Naive B cell (primary cell): Measurements from ENCODE around the gene NUP43. TPM values are rescaled to one million over a fixed set of nuclear protein-coding genes. Genes with fewer than 3 reads are reported as not detected.

Experiments used
- ATAC-seq, 2 donors: fragments of 150-1000 bp; cut with Tn5 transposase; 2 replicates each; pipeline ENCODE4 v1.10.0; 2021; ENCODE audit warnings: low read depth in 2 of 2, mild to moderate bottlenecking in 2 of 2, moderate library complexity in 2 of 2
- DNase-seq: peaks from one replicate; pipeline ENCODE4 v3.0.0; 2022
- H3K27ac Mint-ChIP-seq, 6 donors: one replicate each; pipeline ENCODE4 v1.8.0; 2020 to 2022; ENCODE audit warnings: mild to moderate bottlenecking in 6 of 6, mixed read lengths in 6 of 6, moderate library complexity in 5 of 6, inconsistent platforms in 2 of 6
- H3K27me3 Mint-ChIP-seq, 3 donors: one replicate each; pipeline ENCODE4 v1.8.0; 2021 to 2022; ENCODE audit warnings: mixed read lengths in 3 of 3, mild to moderate bottlenecking in 1 of 3
- H3K36me3 Mint-ChIP-seq, 2 donors: one replicate each; pipeline ENCODE4 v1.8.0; 2020 to 2022; ENCODE audit warnings: mixed read lengths in 2 of 2, inconsistent platforms in 1 of 2, mild to moderate bottlenecking in 1 of 2
- H3K4me1 Mint-ChIP-seq, 3 donors: one replicate each; pipeline ENCODE4 v1.8.0; 2020 to 2022; ENCODE audit warnings: mixed read lengths in 3 of 3, inconsistent platforms in 1 of 3, mild to moderate bottlenecking in 1 of 3, moderate library complexity in 1 of 3
- H3K4me3 Mint-ChIP-seq, 8 donors: one replicate each; pipeline ENCODE4 v1.8.0; 2020 to 2022; ENCODE audit warnings: mild to moderate bottlenecking in 8 of 8, mixed read lengths in 8 of 8, moderate library complexity in 8 of 8, inconsistent platforms in 2 of 8
- H3K9me3 Mint-ChIP-seq, 7 donors: one replicate each; pipeline ENCODE4 v1.8.0; 2020 to 2022; ENCODE audit warnings: mixed read lengths in 7 of 7, mild to moderate bottlenecking in 5 of 7, inconsistent platforms in 2 of 7, moderate library complexity in 1 of 7
- polyA plus RNA-seq, 6 donors: library from polyadenylated mRNA; unstranded; fragments of 300-500 nt; fragmentation: Illumina TruSeq; gene quantifications; one replicate each; pipeline ENCODE4 v1.2.3, GENCODE V29; 2021; ENCODE audit warnings: low read depth in 6 of 6

Gene NUP43
- polyA plus RNA-seq, 6 donors from 2014 or later, result 5.0 to 9.6 (median 5.4) TPM; not detected in 1

- peaks cover 10 to 17% (median 17%) of the 10 kb centered on the region in 3 donors for H3K4me1 Mint-ChIP-seq
- H3K4me3 Mint-ChIP-seq, result no peak overlapping the region
- H3K36me3 Mint-ChIP-seq, result no peaks in the 10 kb centered on the region
- DNase-seq (no peak), ATAC-seq (no peak)
- no peaks in the 10 kb centered on the region for H3K9me3 Mint-ChIP-seq
- H3K27me3 Mint-ChIP-seq, result no peaks in the 10 kb centered on the region
- H3K27ac Mint-ChIP-seq, result no peak overlapping the region
Measured at GRCh38 chr6:149729824-149730223, 16.5 kb downstream of the NUP43 start.

- ATAC-seq (no peak), DNase-seq (no peak)
- Mint-ChIP-seq H3K4me3 (peak overlapping the region in 4 of 8 donors; percentile 5 to 65 (median 30)), H3K4me1 (peaks cover 14 to 22% (median 19%) of the 10 kb centered on the region in 3 donors), H3K27ac (peak overlapping the region in 5 of 6 donors; percentile 54 to 92 (median 75)), H3K27me3 (no peaks in the 10 kb centered on the region), H3K36me3 (no peaks in the 10 kb centered on the region), H3K9me3 (no peaks in the 10 kb centered on the region)
Measured at GRCh38 chr6:149728499-149729234, 17.7 kb downstream of the NUP43 start.

GRCh38 chr6:149727793-149728498, 18.4 kb downstream of the NUP43 start:
- H3K27ac Mint-ChIP-seq, result peak overlapping the region in 5 of 6 donors; percentile 54 to 92 (median 75)

GRCh38 chr6:149725785-149726184, 20.5 kb downstream of the NUP43 start:
- no peak overlapping the region for H3K4me3 Mint-ChIP-seq

More at GRCh38 chr6:149727793-149728498, 18.4 kb downstream of the NUP43 start:
- no peaks in the 10 kb centered on the region for H3K36me3 Mint-ChIP-seq
- DNase-seq (no peak), ATAC-seq (peak in 1 of 2 donors; percentile 48)
- peaks cover 14 to 22% (median 19%) of the 10 kb centered on the region in 3 donors for H3K4me1 Mint-ChIP-seq
- H3K9me3 Mint-ChIP-seq, result no peaks in the 10 kb centered on the region
- H3K27me3 Mint-ChIP-seq, result no peaks in the 10 kb centered on the region
- H3K4me3 Mint-ChIP-seq, result peak overlapping the region in 1 of 8 donors; percentile 35

GRCh38 chr6:149723771-149724417, 22.4 kb downstream of the NUP43 start:
- ATAC-seq, result peak; percentile 64 to 77

More at GRCh38 chr6:149725785-149726184, 20.5 kb downstream of the NUP43 start:
- ATAC-seq (no peak), DNase-seq (no peak)
- Mint-ChIP-seq H3K36me3 (no peaks in the 10 kb centered on the region), H3K4me1 (peaks cover 14 to 22% (median 19%) of the 10 kb centered on the region in 3 donors), H3K27ac (no peak overlapping the region), H3K9me3 (no peaks in the 10 kb centered on the region), H3K27me3 (no peaks in the 10 kb centered on the region)

GRCh38 chr6:149723262-149723661, 23.1 kb downstream of the NUP43 start:
- Mint-ChIP-seq H3K4me1 (peaks cover 10 to 11% (median 11%) of the 10 kb centered on the region in 3 donors), H3K27me3 (no peaks in the 10 kb centered on the region), H3K36me3 (no peaks in the 10 kb centered on the region), H3K27ac (peak overlapping the region in 1 of 6 donors; percentile 69), H3K4me3 (no peak overlapping the region), H3K9me3 (no peaks in the 10 kb centered on the region)
- ATAC-seq (no peak), DNase-seq (no peak)

More at GRCh38 chr6:149723771-149724417, 22.4 kb downstream of the NUP43 start:
- peak; percentile 20 for DNase-seq
- Mint-ChIP-seq H3K9me3 (no peaks in the 10 kb centered on the region), H3K27ac (peak overlapping the region in 2 of 6 donors; percentile 64 to 69), H3K4me3 (no peak overlapping the region), H3K4me1 (peaks cover 13 to 16% (median 14%) of the 10 kb centered on the region in 3 donors), H3K36me3 (no peaks in the 10 kb centered on the region), H3K27me3 (no peaks in the 10 kb centered on the region)

GRCh38 chr6:149719531-149719930, 26.8 kb downstream of the NUP43 start:
- Mint-ChIP-seq H3K27me3 (no peaks in the 10 kb centered on the region), H3K27ac (peak overlapping the region in 2 of 6 donors; percentile 51 to 68), H3K36me3 (no peaks in the 10 kb centered on the region), H3K4me3 (peak overlapping the region in 6 of 8 donors; percentile 71 to 96 (median 76)), H3K9me3 (no peaks in the 10 kb centered on the region), H3K4me1 (peaks cover 20 to 28% (median 21%) of the 10 kb centered on the region in 3 donors)
- no peak for ATAC-seq
- no peak for DNase-seq

- peak; percentile 93 to 96 for ATAC-seq
- Mint-ChIP-seq H3K27me3 (no peaks in the 10 kb centered on the region), H3K4me3 (peak within 1 kb of the TSS; percentile 93 to 100 (median 96)), H3K36me3 (no peaks in the 10 kb centered on the region), H3K27ac (peak within 1 kb of the TSS; percentile 93 to 98 (median 96)), H3K9me3 (no peaks in the 10 kb centered on the region), H3K4me1 (peaks cover 16 to 37% (median 17%) of the 10 kb centered on the region in 3 donors)
- DNase-seq, result peak; percentile 93
Measured at GRCh38 chr6:149717588-149718458, 28.5 kb downstream of the NUP43 start, which contains the start of gene LATS1. Gene LATS1 (minus strand): TSS chr6:149718101. CDS start chr6:149702126, 15,975 bp downstream.

GRCh38 chr6:149717255-149717587, 29.1 kb downstream of the NUP43 start:
- no peak for ATAC-seq
- H3K27me3 Mint-ChIP-seq, result no peaks in the 10 kb centered on the region
- H3K4me1 Mint-ChIP-seq, result peaks cover 16 to 37% (median 17%) of the 10 kb centered on the region in 3 donors
- peak overlapping the region; percentile 93 to 98 (median 96) for H3K27ac Mint-ChIP-seq
- no peak for DNase-seq
- no peaks in the 10 kb centered on the region for H3K9me3 Mint-ChIP-seq
- no peaks in the 10 kb centered on the region for H3K36me3 Mint-ChIP-seq
- H3K4me3 Mint-ChIP-seq, result peak overlapping the region; percentile 93 to 100 (median 96)

GRCh38 chr6:149716181-149716963, 30.0 kb downstream of the NUP43 start:
- ATAC-seq (no peak), DNase-seq (no peak)
- peak overlapping the region in 4 of 6 donors; percentile 67 to 96 (median 83) for H3K27ac Mint-ChIP-seq
- no peaks in the 10 kb centered on the region for H3K9me3 Mint-ChIP-seq
- H3K27me3 Mint-ChIP-seq, result no peaks in the 10 kb centered on the region
- peaks cover 21 to 42% (median 21%) of the 10 kb centered on the region in 3 donors for H3K4me1 Mint-ChIP-seq
- H3K36me3 Mint-ChIP-seq, result no peaks in the 10 kb centered on the region
- H3K4me3 Mint-ChIP-seq, result peak overlapping the region; percentile 93 to 100 (median 96)

GRCh38 chr6:149714442-149714841, 31.9 kb downstream of the NUP43 start:
- Mint-ChIP-seq H3K27me3 (no peaks in the 10 kb centered on the region), H3K36me3 (no peaks in the 10 kb centered on the region), H3K4me3 (no peak overlapping the region), H3K9me3 (no peaks in the 10 kb centered on the region), H3K4me1 (peaks cover 36 to 61% (median 37%) of the 10 kb centered on the region in 3 donors), H3K27ac (peak overlapping the region in 1 of 6 donors; percentile 60)
- ATAC-seq (no peak), DNase-seq (no peak)

GRCh38 chr6:149711711-149712110, 34.6 kb downstream of the NUP43 start:
- Mint-ChIP-seq H3K27me3 (no peaks in the 10 kb centered on the region), H3K27ac (peak overlapping the region in 2 of 6 donors; percentile 66 to 86), H3K4me1 (peaks cover 37 to 77% (median 45%) of the 10 kb centered on the region in 3 donors), H3K36me3 (no peaks in the 10 kb centered on the region), H3K4me3 (no peak overlapping the region), H3K9me3 (no peaks in the 10 kb centered on the region)
- DNase-seq (no peak), ATAC-seq (no peak)
